ENCODE results near the gene ZSCAN5B. TPM values are rescaled to one million over a fixed set of nuclear protein-coding genes. Genes with fewer than 3 reads are reported as not detected.

The ZSCAN5B gene
- total and polyA plus RNA-seq, 2 of the 13 experiments (the other 11 are each of a cell fraction or from before 2014, with no cell fraction given) = not detected

DNA sequence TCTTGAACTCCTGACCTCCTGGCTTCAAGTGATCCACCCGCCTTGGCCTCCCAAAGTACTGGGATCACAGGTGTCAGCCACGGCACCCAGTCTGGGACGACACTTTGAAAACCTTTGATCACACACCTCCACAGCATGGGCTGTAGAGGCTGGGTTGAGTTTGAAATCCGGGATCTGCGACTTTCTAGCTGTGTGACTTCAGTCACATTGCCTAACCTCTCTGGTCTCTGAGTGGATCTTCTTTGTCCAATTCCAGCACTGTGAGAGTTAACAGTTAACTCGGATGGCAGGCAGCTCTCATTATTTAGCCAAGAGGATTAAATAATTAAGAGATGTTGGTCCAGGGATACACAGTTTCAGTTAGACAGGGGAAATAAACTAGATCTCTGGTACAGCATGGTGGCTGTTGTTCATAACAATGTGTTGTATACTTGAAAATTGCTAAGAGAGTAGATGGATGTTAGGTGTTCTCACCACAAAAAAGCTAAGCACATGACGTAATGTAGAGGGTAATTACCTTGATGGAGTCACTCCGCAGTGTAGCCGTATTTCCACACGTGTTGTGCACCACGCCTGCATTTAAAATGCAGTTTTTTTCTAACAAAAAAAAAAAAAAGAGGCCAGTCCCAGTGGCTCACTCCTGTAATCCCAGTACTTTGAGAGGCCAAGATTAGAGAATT lies 19.9 kb downstream of the ZSCAN5B start:
- in situ Hi-C loops (cut with HindIII; ENCODE audit: extremely low pct_ligation_motif_present, low pct_unique_long_range_greater_than_20kb) = no loop called here
- 30% methylated on average over 10 of the region's 11 CpGs for whole genome bisulfite sequencing (ENCODE audit: low lambda C conversion rate)
- H3K27me3 ChIP-seq (ENCODE audit: control insufficient read depth in 1 of 2, insufficient read depth in 2 of 2, low read length in 2 of 2) = peaks cover 0 to 16% of the 10 kb centered on the region in 2 experiments; a peak in 3 of 5 replicates
- BruUV-seq (replicated peaks) = no TSS peak
- CTCF ChIA-PET (ENCODE audit: low intra/inter-chr PET ratio, low total read pairs) = no interaction called here
- H3K4me3 ChIP-seq (replicated peaks in 1 of 3; ENCODE audit: insufficient read depth in 1 of 3, low read depth in 2 of 3, low read length in 3 of 3) = no peak overlapping the region
- no peak overlapping the region for H3K27ac ChIP-seq (ENCODE audit: extremely low read length, insufficient read depth, low read length)
- ATAC-seq (no peak), DNase-seq (ENCODE audit: low spot score) (no peak), FAIRE-seq (no peak)
- no peak overlapping the region for H2AFZ ChIP-seq (ENCODE audit: low read length)
- H3K9me3 ChIP-seq (ENCODE audit: low read length) = no peaks in the 10 kb centered on the region
- intact Hi-C loops (cut with micrococcal nuclease; ENCODE audit: unreplicated experiment) = no loop called here
- peaks cover 20% of the 10 kb centered on the region; the same call in 1 of the 2 replicates for H3K4me1 ChIP-seq (ENCODE audit: insufficient read depth, low read length)
- POLR2A ChIA-PET = no interaction called here
- no peak overlapping the region for H3K9ac ChIP-seq (ENCODE audit: insufficient read depth, low read depth, low read length)
- H3K36me3 ChIP-seq (replicated peaks in 1 of 2; ENCODE audit: control insufficient read depth in 1 of 2, insufficient read depth in 2 of 2, low read length in 2 of 2) = no peaks in the 10 kb centered on the region
- no peaks in the 10 kb centered on the region for H3K79me2 ChIP-seq (ENCODE audit: insufficient read depth, low read length)
- H4K20me1 ChIP-seq (ENCODE audit: insufficient read depth, low read length) = no peaks in the 10 kb centered on the region
- H3K4me2 ChIP-seq (ENCODE audit: low read depth, low read length) = no peak overlapping the region
- TF ChIP-seq ATF7 (IDR thresholded peaks at IDR 0.05) (peak; percentile 90), ATF7 (CRISPR knock-in tag; IDR thresholded peaks at IDR 0.05) (no peak), ZNF367 (CRISPR knock-in tag; IDR thresholded peaks at IDR 0.05; ENCODE audit: borderline replicate concordance) (no peak), ZNF558 (CRISPR knock-in tag; IDR thresholded peaks at IDR 0.05; ENCODE audit: borderline replicate concordance) (no peak), ZNF547 (CRISPR knock-in tag; IDR thresholded peaks at IDR 0.05) (no peak), ZNF768 (CRISPR knock-in tag; IDR thresholded peaks at IDR 0.05) (peak; percentile 92), MIER2 (CRISPR knock-in tag; IDR thresholded peaks at IDR 0.05) (no peak), GATAD2A (CRISPR knock-in tag; IDR thresholded peaks at IDR 0.05) (no peak), SOX6 (IDR thresholded peaks at IDR 0.05) (no peak), SOX6 (CRISPR knock-in tag; IDR thresholded peaks at IDR 0.05) (no peak), ZNF333 (CRISPR knock-in tag; IDR thresholded peaks at IDR 0.05; ENCODE audit: borderline replicate concordance) (no peak), PRPF4 (IDR thresholded peaks at IDR 0.05; ENCODE audit: low read depth, low read length, poor library complexity, severe bottlenecking) (no peak), ZNF570 (CRISPR knock-in tag; IDR thresholded peaks at IDR 0.05; ENCODE audit: borderline replicate concordance) (no peak), EHMT2 (IDR thresholded peaks at IDR 0.05; ENCODE audit: borderline replicate concordance, low read depth, low read length) (no peak), PAWR (CRISPR knock-in tag; IDR thresholded peaks at IDR 0.05; ENCODE audit: borderline replicate concordance) (no peak), ZMYM3 (CRISPR knock-in tag; IDR thresholded peaks at IDR 0.05) (peak; percentile 45; the same call in 1 of the 2 replicates), ZNF256 (CRISPR knock-in tag; conservative IDR thresholded peaks at IDR 0.05) (no peak), ZNF260 (CRISPR knock-in tag; IDR thresholded peaks at IDR 0.05; ENCODE audit: borderline replicate concordance, low read depth) (no peak)
- TF ChIP-seq, protein P1, sequence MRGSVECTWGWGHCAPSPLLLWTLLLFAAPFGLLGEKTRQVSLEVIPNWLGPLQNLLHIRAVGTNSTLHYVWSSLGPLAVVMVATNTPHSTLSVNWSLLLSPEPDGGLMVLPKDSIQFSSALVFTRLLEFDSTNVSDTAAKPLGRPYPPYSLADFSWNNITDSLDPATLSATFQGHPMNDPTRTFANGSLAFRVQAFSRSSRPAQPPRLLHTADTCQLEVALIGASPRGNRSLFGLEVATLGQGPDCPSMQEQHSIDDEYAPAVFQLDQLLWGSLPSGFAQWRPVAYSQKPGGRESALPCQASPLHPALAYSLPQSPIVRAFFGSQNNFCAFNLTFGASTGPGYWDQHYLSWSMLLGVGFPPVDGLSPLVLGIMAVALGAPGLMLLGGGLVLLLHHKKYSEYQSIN (CRISPR knock-in tag; IDR thresholded peaks at IDR 0.05; ENCODE audit: borderline replicate concordance) = no peak
- TF ChIP-seq, protein P2, sequence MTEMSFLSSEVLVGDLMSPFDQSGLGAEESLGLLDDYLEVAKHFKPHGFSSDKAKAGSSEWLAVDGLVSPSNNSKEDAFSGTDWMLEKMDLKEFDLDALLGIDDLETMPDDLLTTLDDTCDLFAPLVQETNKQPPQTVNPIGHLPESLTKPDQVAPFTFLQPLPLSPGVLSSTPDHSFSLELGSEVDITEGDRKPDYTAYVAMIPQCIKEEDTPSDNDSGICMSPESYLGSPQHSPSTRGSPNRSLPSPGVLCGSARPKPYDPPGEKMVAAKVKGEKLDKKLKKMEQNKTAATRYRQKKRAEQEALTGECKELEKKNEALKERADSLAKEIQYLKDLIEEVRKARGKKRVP (CRISPR knock-in tag; IDR thresholded peaks at IDR 0.05) = no peak
